GM23248 (cell line): ENCODE data around the gene CD151. TPM values are rescaled to one million over a fixed set of nuclear protein-coding genes. Genes with fewer than 3 reads are reported as not detected.

ENCODE experiments used
- DNase-seq: peaks from one replicate; pipeline ENCODE4 v3.0.0-alpha.2; 2015
- H2AFZ ChIP-seq: fragments of 200-600 bp; sonication (generic); 2 replicates; pipeline ENCODE4 v1.6.1; 2016; ENCODE audit warnings: antibody characterized with exemption
- H3F3A ChIP-seq: fragments of 200-600 bp; sonication (generic); 2 replicates; pipeline ENCODE4 v1.6.1; 2016; ENCODE audit warnings: mild to moderate bottlenecking, antibody characterized with exemption, mixed run types; ENCODE audit not compliant: insufficient read depth
- H3K27ac ChIP-seq: fragments of 200-600 bp; sonication (generic); 2 replicates; pipeline ENCODE4 v1.5.1; 2016; ENCODE audit warnings: mild to moderate bottlenecking
- H3K27me3 ChIP-seq: fragments of 200-600 bp; sonication (generic); replicated peaks from 2 replicates; pipeline ENCODE4 v1.6.1; 2016; ENCODE audit warnings: mild to moderate bottlenecking; ENCODE audit not compliant: insufficient read depth
- H3K36me3 ChIP-seq: fragments of 200-600 bp; sonication (generic); 2 replicates; pipeline ENCODE4 v1.6.1; 2016; ENCODE audit warnings: low read depth, mild to moderate bottlenecking
- H3K4me1 ChIP-seq: fragments of 200-600 bp; sonication (generic); 2 replicates; pipeline ENCODE4 v1.6.1; 2016; ENCODE audit warnings: mild to moderate bottlenecking; ENCODE audit not compliant: insufficient read depth
- H3K4me2 ChIP-seq: fragments of 200-600 bp; sonication (generic); one replicate; pipeline ENCODE4 v1.6.1; 2016; ENCODE audit warnings: mild to moderate bottlenecking; ENCODE audit not compliant: unreplicated experiment
- H3K4me3 ChIP-seq: fragments of 200-600 bp; sonication (generic); 2 replicates; pipeline ENCODE4 v1.5.1; 2016; ENCODE audit warnings: mild to moderate bottlenecking
- H3K79me2 ChIP-seq: fragments of 200-600 bp; sonication (generic); 2 replicates; pipeline ENCODE4 v1.6.1; 2016; ENCODE audit warnings: mild to moderate bottlenecking; ENCODE audit not compliant: insufficient read depth
- H3K9ac ChIP-seq: fragments of 200-600 bp; sonication (generic); 2 replicates; pipeline ENCODE4 v1.6.1; 2016; ENCODE audit warnings: mild to moderate bottlenecking
- H3K9me2 ChIP-seq: fragments of 200-600 bp; sonication (generic); 2 replicates; pipeline ENCODE4 v1.6.1; 2016; ENCODE audit warnings: mixed run types, mild to moderate bottlenecking, moderate library complexity; ENCODE audit not compliant: insufficient read depth
- H3K9me3 ChIP-seq: fragments of 200-600 bp; sonication (generic); one replicate; pipeline ENCODE4 v1.6.1; 2017; ENCODE audit warnings: low read depth
- H4K20me1 ChIP-seq: fragments of 200-600 bp; sonication (generic); 2 replicates; pipeline ENCODE4 v1.6.0; 2016; ENCODE audit not compliant: insufficient read depth
- EZH2 ChIP-seq: fragments of 200-600 bp; sonication (generic); IDR thresholded peaks from 2 replicates; pipeline ENCODE4 v1.6.1; 2018; ENCODE audit warnings: antibody characterized with exemption, mild to moderate bottlenecking; ENCODE audit not compliant: insufficient read depth, poor library complexity, severe bottlenecking
- EZH2phosphoT487 ChIP-seq: fragments of 200-600 bp; sonication (generic); IDR thresholded peaks from 2 replicates; pipeline ENCODE4 v1.6.1; 2018; ENCODE audit warnings: antibody characterized with exemption, moderate library complexity, mild to moderate bottlenecking, low read depth; ENCODE audit not compliant: insufficient read depth
- WGBS, 2 experiments: methylation state at CpG; one replicate each; pipeline ENCODE4 v1.1.6; 2015 to 2017; ENCODE audit warnings: low lambda C conversion rate in 2 of 2, low coverage in 1 of 2; ENCODE audit errors: missing lambda C conversion rate in 2 of 2; 5-methylcytosine and 5-hydroxymethylcytosine counted together
- in situ Hi-C: fragments of 300-500 bp; cut with MboI; formaldehyde crosslinking; loops from 2 replicates; pipeline ENCODE4 v1.15.0; 2020
- polyA plus RNA-seq: library from polyadenylated mRNA; unstranded; fragments of >200 nt; fragmentation: Nextera tagmentation; extraction: Ambion mirVana; gene quantifications from 2 replicates; pipeline ENCODE4 v1.2.1, GENCODE V29; 2016
- total RNA-seq: library from RNA; depleted of rRNA; stranded (reverse); fragments of >200 nt; shearing (Covaris generic); gene quantifications from 2 replicates; pipeline ENCODE4 v1.2.3, GENCODE V29; 2014

CD151 gene
- total and polyA plus RNA-seq, 2 experiments from 2014 or later = 796 to 1,651 TPM

DNA sequence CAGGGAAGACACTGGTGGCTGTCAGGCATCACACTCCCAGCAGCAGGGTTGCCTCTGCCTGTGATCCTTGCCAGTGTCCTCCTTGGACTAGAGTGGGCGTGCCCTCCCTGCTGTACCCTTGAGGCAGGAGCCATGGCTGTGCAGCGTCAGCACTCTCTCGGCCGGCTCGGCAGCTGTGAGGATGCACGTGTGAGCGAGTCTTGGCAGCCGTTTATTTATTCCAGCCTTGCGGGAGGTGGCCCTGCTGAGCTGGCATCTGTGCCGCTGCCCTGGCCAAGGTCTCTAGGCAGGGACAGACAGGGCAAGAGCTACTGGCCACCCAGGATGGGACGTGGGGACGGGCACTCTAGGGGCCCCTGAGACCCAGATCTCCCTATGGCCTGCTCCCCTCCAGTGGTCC is 43.8 kb downstream of the CD151 start:
- Histone ChIP-seq H3K4me2 (no peak overlapping the region), H3K27me3 (no peaks in the 10 kb centered on the region), H3F3A (no peaks in the 10 kb centered on the region), H3K9me3 (no peaks in the 10 kb centered on the region), H3K4me1 (no peaks in the 10 kb centered on the region), H3K27ac (no peak overlapping the region), H3K4me3 (no peak overlapping the region), H2AFZ (no peak overlapping the region), H3K9ac (no peak overlapping the region), H4K20me1 (no peaks in the 10 kb centered on the region), H3K36me3 (no peaks in the 10 kb centered on the region; the same call in 1 of the 2 replicates), H3K9me2 (no peaks in the 10 kb centered on the region), H3K79me2 (no peaks in the 10 kb centered on the region)
- WGBS, 2 experiments = 46 to 51% methylated on average over 12 of the region's 12 CpGs
- peak; percentile 44 for DNase-seq
- TF ChIP-seq EZH2 (no peak), EZH2phosphoT487 (no peak)
- in situ Hi-C loops = no loop called here

DNA sequence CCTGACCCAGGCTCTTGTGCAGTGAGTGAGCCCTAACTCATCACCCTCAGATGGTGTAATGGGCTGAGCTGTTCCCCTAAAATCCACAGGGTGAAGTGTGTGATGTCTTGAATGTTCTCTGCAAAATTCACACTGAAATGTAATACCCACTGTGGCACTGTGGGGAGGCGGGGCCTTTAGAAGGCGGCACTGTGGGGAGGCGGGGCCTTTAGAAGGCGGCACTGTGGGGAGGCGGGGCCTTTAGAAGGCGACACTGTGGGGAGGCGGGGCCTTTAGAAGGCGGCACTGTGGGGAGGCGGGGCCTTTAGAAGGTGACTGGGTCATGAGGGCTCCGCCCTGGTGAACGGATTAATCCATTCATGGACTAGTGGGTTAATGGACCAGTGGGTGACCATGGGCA is 44.8 kb downstream of the CD151 start:
- Histone ChIP-seq H3K27ac (no peak overlapping the region), H2AFZ (no peak overlapping the region), H3K9ac (no peak overlapping the region), H3K79me2 (no peaks in the 10 kb centered on the region), H3K27me3 (no peaks in the 10 kb centered on the region), H3K4me1 (no peaks in the 10 kb centered on the region), H3K9me3 (no peaks in the 10 kb centered on the region), H3K9me2 (no peaks in the 10 kb centered on the region), H3K4me2 (no peak overlapping the region), H4K20me1 (no peaks in the 10 kb centered on the region), H3F3A (no peaks in the 10 kb centered on the region), H3K36me3 (no peaks in the 10 kb centered on the region; the same call in 1 of the 2 replicates), H3K4me3 (no peak overlapping the region)
- TF ChIP-seq EZH2 (no peak), EZH2phosphoT487 (no peak)
- 94 to 100% methylated on average over 1 to 11 of the region's 11 CpGs for WGBS, 2 experiments
- in situ Hi-C loops = no loop called here
- DNase-seq = no peak

DNA sequence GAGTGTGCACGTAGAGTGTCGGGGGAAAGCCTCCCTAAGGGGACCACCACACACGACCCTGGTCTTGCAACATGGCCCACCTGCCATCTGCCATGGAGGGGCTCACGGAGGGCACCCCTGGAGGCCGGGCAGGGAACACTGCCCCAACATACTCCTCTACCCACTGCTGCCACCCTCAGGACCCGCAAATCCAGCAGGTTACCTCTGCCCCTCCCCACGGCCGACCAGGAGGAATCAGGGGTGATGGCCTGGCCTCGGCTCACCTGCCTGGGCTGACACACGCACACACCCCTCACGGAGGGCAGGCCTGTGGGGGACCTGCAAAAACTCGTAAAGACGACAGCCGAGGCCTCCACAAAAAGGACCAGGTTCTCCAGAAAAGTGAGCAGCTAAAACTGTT is 47.7 kb downstream of the CD151 start:
- H4K20me1 ChIP-seq = no peaks in the 10 kb centered on the region
- no peaks in the 10 kb centered on the region for H3K79me2 ChIP-seq
- WGBS, 2 experiments = 90 to 92% methylated on average over 11 to 14 of the region's 14 CpGs
- no peak overlapping the region for H3K27ac ChIP-seq
- no peaks in the 10 kb centered on the region for H3K4me1 ChIP-seq
- in situ Hi-C loops = no loop called here
- H3K4me3 ChIP-seq = no peak overlapping the region
- TF ChIP-seq EZH2phosphoT487 = no peak
- TF ChIP-seq EZH2 = no peak
- H3K9me2 ChIP-seq = no peaks in the 10 kb centered on the region
- H2AFZ ChIP-seq = no peak overlapping the region
- no peaks in the 10 kb centered on the region for H3K27me3 ChIP-seq
- H3K4me2 ChIP-seq = no peak overlapping the region
- no peaks in the 10 kb centered on the region for H3F3A ChIP-seq
- no peaks in the 10 kb centered on the region for H3K9me3 ChIP-seq
- H3K36me3 ChIP-seq = no peaks in the 10 kb centered on the region; the same call in 1 of the 2 replicates
- no peak for DNase-seq
- H3K9ac ChIP-seq = no peak overlapping the region

DNA sequence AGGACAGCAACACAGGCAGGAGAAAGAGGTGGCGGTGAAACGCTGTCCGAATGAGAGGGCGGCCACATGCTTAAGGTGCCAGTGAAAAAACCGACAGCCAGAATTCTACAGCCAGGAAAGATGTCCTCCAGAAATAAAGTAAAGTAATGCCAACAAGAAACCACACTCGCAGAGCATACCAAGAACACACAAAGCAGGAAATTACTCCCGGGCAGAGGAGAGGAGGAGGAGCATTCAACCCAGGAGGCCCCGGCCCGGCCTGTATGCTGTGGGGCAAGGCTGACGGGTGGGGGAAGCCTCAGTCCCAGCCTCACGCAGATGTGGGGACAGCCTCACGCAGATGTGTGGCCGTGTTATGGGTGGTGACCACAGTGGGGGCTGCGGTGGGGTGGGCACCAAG is 49.8 kb downstream of the CD151 start:
- no peak overlapping the region for H3K9ac ChIP-seq
- no peaks in the 10 kb centered on the region for H3F3A ChIP-seq
- H4K20me1 ChIP-seq = no peaks in the 10 kb centered on the region
- H2AFZ ChIP-seq = no peak overlapping the region
- no peaks in the 10 kb centered on the region for H3K9me2 ChIP-seq
- H3K27ac ChIP-seq = no peak overlapping the region
- WGBS, 2 experiments = 75 to 78% methylated on average over 9 to 14 of the region's 14 CpGs
- no peaks in the 10 kb centered on the region for H3K4me1 ChIP-seq
- no peaks in the 10 kb centered on the region for H3K9me3 ChIP-seq
- in situ Hi-C loops = no loop called here
- TF ChIP-seq EZH2 (no peak), EZH2phosphoT487 (no peak)
- H3K4me2 ChIP-seq = no peak overlapping the region
- no peaks in the 10 kb centered on the region; the same call in 1 of the 2 replicates for H3K36me3 ChIP-seq
- DNase-seq = no peak
- H3K79me2 ChIP-seq = no peaks in the 10 kb centered on the region
- no peak overlapping the region for H3K4me3 ChIP-seq
- no peaks in the 10 kb centered on the region for H3K27me3 ChIP-seq

DNA sequence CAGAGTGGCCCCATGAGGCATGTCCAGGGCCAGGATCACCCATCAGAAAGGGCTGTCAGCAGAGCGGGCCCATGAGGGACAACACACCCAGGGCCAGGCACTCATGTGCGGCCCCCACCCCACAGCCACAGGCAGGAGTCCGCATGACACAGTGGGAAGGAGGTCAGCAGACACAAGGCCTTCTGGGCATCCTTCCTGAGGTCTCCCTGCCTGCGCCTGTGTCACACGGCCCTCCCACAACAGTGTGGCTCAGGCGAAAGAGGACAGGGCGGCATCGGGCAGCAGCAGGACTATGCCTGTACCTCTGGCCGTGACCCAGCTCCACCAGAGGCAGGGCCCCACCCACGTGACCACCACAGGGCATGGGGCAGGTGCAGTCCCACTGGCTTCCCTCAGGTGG is 50.8 kb downstream of the CD151 start:
- Histone ChIP-seq H3K9me3 (no peaks in the 10 kb centered on the region), H3K27me3 (no peaks in the 10 kb centered on the region), H2AFZ (no peak overlapping the region), H3K4me3 (no peak overlapping the region), H3K4me2 (no peak overlapping the region), H3K36me3 (no peaks in the 10 kb centered on the region), H4K20me1 (no peaks in the 10 kb centered on the region), H3K79me2 (no peaks in the 10 kb centered on the region), H3K9ac (no peak overlapping the region), H3K4me1 (no peaks in the 10 kb centered on the region), H3K9me2 (no peaks in the 10 kb centered on the region), H3F3A (no peaks in the 10 kb centered on the region), H3K27ac (no peak overlapping the region)
- DNase-seq = no peak
- WGBS, 2 experiments = 88% methylated on average over 8 to 10 of the region's 10 CpGs
- in situ Hi-C loops = no loop called here
- TF ChIP-seq EZH2phosphoT487 (no peak), EZH2 (no peak)
